HEK293T (cell line): ENCODE results near the gene TTC29.

Experiments
- CTCF ChIA-PET: fragments of 350-600 bp; formaldehyde crosslinking; extraction: SDS; loops from one replicate; lab custom pipeline; 2021; ENCODE audit warnings: antibody characterized with exemption, inconsistent platforms; lab: Yijun Ruan, JAX
- POLR2A ChIA-PET: fragments of 350-600 bp; formaldehyde crosslinking; extraction: SDS; loops from one replicate; lab custom pipeline; 2020; ENCODE audit warnings: antibody characterized with exemption, inconsistent platforms; lab: Yijun Ruan, JAX
- DNase-seq: peaks from one replicate; pipeline ENCODE4 v3.0.0; 2012; ENCODE audit warnings: mixed read lengths; ENCODE audit errors: extremely low spot score
- ARNT ChIP-seq: fragments of 450-650 bp; IDR thresholded peaks from 2 replicates; pipeline ENCODE4 v1.6.1; 2017; ENCODE audit warnings: mild to moderate bottlenecking
- BHLHE40 ChIP-seq: fragments of 450-650 bp; IDR thresholded peaks from 2 replicates; pipeline ENCODE4 v1.6.1; 2016; ENCODE audit warnings: mild to moderate bottlenecking, moderate library complexity, borderline replicate concordance
- CTBP1 ChIP-seq: fragments of 450-650 bp; IDR thresholded peaks from 2 replicates; pipeline ENCODE4 v1.6.1; 2016; ENCODE audit warnings: borderline replicate concordance
- ELF4 ChIP-seq: fragments of 450-650 bp; IDR thresholded peaks from 2 replicates; pipeline ENCODE4 v1.6.1; 2017; ENCODE audit warnings: antibody characterized with exemption
- FOXA1 ChIP-seq: fragments of 450-650 bp; IDR thresholded peaks from 2 replicates; pipeline ENCODE4 v1.6.1; 2016; ENCODE audit warnings: mild to moderate bottlenecking
- FOXK2 ChIP-seq: fragments of 450-650 bp; IDR thresholded peaks from 2 replicates; pipeline ENCODE4 v1.6.1; 2016; ENCODE audit warnings: mild to moderate bottlenecking
- FOXM1 ChIP-seq: fragments of 450-650 bp; IDR thresholded peaks from 2 replicates; pipeline ENCODE4 v1.6.1; 2017; ENCODE audit warnings: mild to moderate bottlenecking, borderline replicate concordance
- HDGF ChIP-seq: fragments of 450-650 bp; IDR thresholded peaks from 2 replicates; pipeline ENCODE4 v1.6.1; 2017; ENCODE audit warnings: antibody characterized with exemption, borderline replicate concordance
- L3MBTL2 ChIP-seq: fragments of 450-650 bp; conservative IDR thresholded peaks from 2 replicates; pipeline ENCODE4 v1.6.1; 2016; ENCODE audit warnings: mild to moderate bottlenecking
- LEF1 ChIP-seq: fragments of 450-650 bp; IDR thresholded peaks from 2 replicates; pipeline ENCODE4 v1.6.1; 2017; ENCODE audit warnings: mild to moderate bottlenecking, borderline replicate concordance
- NFRKB ChIP-seq: fragments of 450-650 bp; IDR thresholded peaks from 2 replicates; pipeline ENCODE4 v1.6.1; 2016; ENCODE audit warnings: mild to moderate bottlenecking, moderate library complexity
- PKNOX1 ChIP-seq: fragments of 450-650 bp; IDR thresholded peaks from 2 replicates; pipeline ENCODE4 v1.6.1; 2016
- SP1 ChIP-seq: fragments of 450-650 bp; IDR thresholded peaks from 2 replicates; pipeline ENCODE4 v1.6.1; 2017
- SUZ12 ChIP-seq: fragments of 450-650 bp; IDR thresholded peaks from 2 replicates; pipeline ENCODE4 v1.6.1; 2016; ENCODE audit warnings: mild to moderate bottlenecking
- TARDBP ChIP-seq: fragments of 450-650 bp; IDR thresholded peaks from 2 replicates; pipeline ENCODE4 v1.6.1; 2016
- ZNF384 ChIP-seq: fragments of 450-650 bp; IDR thresholded peaks from 2 replicates; pipeline ENCODE4 v1.6.1; 2016

Gene TTC29, protein sequence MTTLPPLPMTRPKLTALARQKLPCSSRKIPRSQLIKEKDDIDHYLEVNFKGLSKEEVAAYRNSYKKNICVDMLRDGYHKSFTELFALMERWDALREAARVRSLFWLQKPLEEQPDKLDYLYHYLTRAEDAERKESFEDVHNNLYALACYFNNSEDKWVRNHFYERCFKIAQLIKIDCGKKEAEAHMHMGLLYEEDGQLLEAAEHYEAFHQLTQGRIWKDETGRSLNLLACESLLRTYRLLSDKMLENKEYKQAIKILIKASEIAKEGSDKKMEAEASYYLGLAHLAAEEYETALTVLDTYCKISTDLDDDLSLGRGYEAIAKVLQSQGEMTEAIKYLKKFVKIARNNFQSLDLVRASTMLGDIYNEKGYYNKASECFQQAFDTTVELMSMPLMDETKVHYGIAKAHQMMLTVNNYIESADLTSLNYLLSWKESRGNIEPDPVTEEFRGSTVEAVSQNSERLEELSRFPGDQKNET

DNA sequence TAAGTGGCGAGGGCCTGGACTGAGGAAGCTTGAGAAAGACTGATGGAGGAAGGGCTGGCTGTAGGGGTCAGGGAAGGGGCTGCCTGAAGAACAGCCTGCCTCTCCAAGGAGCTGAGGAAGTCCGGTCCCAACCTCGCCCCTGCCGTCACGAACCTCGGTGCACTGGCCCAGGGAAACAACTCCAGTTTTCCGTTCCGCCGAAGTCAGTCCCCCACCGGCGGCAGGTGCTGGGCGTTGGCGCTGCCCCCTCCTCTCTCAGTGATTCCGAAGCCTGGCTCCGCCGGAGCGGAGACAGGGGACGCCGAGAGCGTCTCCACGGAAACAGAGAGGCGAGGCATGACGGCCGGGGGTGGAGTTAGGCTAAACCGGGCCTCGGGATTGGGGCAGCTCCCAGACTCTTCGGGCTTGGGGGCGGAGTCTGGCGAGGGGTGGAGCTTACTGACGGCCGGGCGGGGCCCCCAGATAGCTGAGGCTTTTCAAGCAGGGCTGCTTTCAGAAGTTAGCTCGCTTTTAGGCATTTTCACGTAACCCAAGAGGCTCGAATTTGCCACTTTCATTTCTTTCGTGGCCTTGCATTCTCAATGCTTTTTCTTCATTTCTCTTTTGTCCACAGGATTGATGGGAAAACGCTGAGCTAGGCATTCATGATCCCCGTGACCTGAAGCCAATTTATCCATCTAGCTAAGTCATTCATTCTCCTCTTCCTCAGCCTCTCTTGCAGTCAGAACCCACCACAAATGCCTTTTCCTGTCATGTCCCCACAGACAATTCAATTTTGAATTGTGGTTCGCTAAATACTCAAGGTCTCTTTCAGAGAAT is at the start of gene TTC29:
Gene TTC29 (minus strand): TSS at position 309 of the 819 bp plus-strand sequence. CDS start 5,969 bp downstream, outside the sequence.
- peak; percentile 96 for DNase-seq
- no peak for TF ChIP-seq PKNOX1
- no peak for TF ChIP-seq SUZ12
- TF ChIP-seq SP1 = no peak
- no peak for TF ChIP-seq ZNF384
- TF ChIP-seq TARDBP = no peak
- TF ChIP-seq ELF4 = no peak
- TF ChIP-seq FOXK2 = no peak
- TF ChIP-seq LEF1 = no peak
- no peak for TF ChIP-seq CTBP1
- ChIA-PET POLR2A (interaction anchor here (1.0 kb wide), 1 partner anchor 672 kb away, joined by 3 read pairs; the partner anchor contains the start of gene TMEM184C), CTCF (no interaction called here)

GRCh38 chr4:146981651-146982050 is 36.0 kb upstream of the TTC29 start:
- POLR2A ChIA-PET = no interaction called here
- TF ChIP-seq PKNOX1 (no peak), LEF1 (no peak), FOXK2 (no peak), ELF4 (no peak), SUZ12 (no peak), TARDBP (no peak), CTBP1 (no peak), NFRKB (no peak), ZNF384 (no peak), HDGF (no peak), FOXA1 (no peak), L3MBTL2 (no peak), SP1 (no peak), ARNT (no peak), BHLHE40 (no peak), FOXM1 (no peak)
- DNase-seq = peak; percentile 31
- CTCF ChIA-PET = no interaction called here

DNA sequence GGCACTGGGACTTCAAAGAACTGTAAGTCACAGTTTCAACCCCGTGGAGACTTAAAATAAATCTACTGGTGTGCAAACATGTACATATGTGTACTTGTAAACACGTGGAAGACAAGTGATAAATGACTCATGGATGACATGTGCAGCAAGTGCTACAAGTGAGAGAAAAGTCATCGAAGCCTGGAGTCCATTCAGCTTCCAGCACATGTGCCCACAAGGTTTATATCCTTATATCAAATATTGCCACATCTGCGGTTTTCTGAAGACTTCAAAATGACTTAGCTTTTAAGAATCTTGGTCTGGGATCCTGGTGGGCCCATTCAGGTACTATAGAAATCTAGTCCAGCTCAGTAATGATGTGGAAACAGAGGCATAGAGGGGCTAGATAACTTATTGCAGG is 33.0 kb upstream of the TTC29 start:
- no peak for TF ChIP-seq SP1
- no peak for TF ChIP-seq SUZ12
- TF ChIP-seq LEF1 = no peak
- TF ChIP-seq ELF4 = no peak
- no peak for TF ChIP-seq FOXK2
- no peak for TF ChIP-seq PKNOX1
- TF ChIP-seq ZNF384 = no peak
- TF ChIP-seq FOXA1 = no peak
- TF ChIP-seq FOXM1 = no peak
- no peak for TF ChIP-seq HDGF
- TF ChIP-seq ARNT = no peak
- TF ChIP-seq TARDBP = no peak
- no peak for TF ChIP-seq BHLHE40
- no peak for DNase-seq
- ChIA-PET POLR2A (no interaction called here), CTCF (no interaction called here)

- POLR2A ChIA-PET = no interaction called here
- TF ChIP-seq BHLHE40 (no peak), FOXK2 (no peak)
- no peak for DNase-seq
- CTCF ChIA-PET = no interaction called here
Measured at GRCh38 chr4:146976145-146976544, 30.5 kb upstream of the TTC29 start.

- DNase-seq = no peak
- POLR2A ChIA-PET = no interaction called here
- CTCF ChIA-PET = interaction anchor here (0.9 kb wide), 1 partner anchor 16 kb away, joined by 3 read pairs; no protein-coding TSS in a partner anchor
- no peak for TF ChIP-seq CTBP1
- peak; percentile 29; the same call in 1 of the 2 replicates for TF ChIP-seq PKNOX1
Measured at GRCh38 chr4:146975527-146975926, 29.9 kb upstream of the TTC29 start.
